Measurements from ENCODE around the gene STX16. TPM values are rescaled to one million over a fixed set of nuclear protein-coding genes. Genes with fewer than 3 reads are reported as not detected.

STX16 gene
- total and polyA plus RNA-seq, 2 of the 13 experiments (the other 11 are each of a cell fraction or from before 2014, with no cell fraction given) = 28.0 to 72.7 TPM

GRCh38 chr20:58716476-58717277 is 65.6 kb downstream of the STX16 start (continued):
- TF ChIP-seq ZNF687 (CRISPR knock-in tag; IDR thresholded peaks at IDR 0.05) = peak; percentile 45
- TF ChIP-seq SIX1 (CRISPR knock-in tag; IDR thresholded peaks at IDR 0.05; ENCODE audit: borderline replicate concordance) = no peak
- TF ChIP-seq HMGA1 (CRISPR knock-in tag; conservative IDR thresholded peaks at IDR 0.05) = no peak
- TF ChIP-seq PBX2 (CRISPR knock-in tag; IDR thresholded peaks at IDR 0.05) = no peak
- no peak for TF ChIP-seq MED1 (CRISPR knock-in tag; IDR thresholded peaks at IDR 0.05)
- TF ChIP-seq SRSF1 (optimal IDR thresholded peaks at IDR 0.05; ENCODE audit: low read depth, low read length) = peak; percentile 52
- no peak for TF ChIP-seq AHDC1 (CRISPR knock-in tag; IDR thresholded peaks at IDR 0.05; ENCODE audit: borderline replicate concordance)
- TF ChIP-seq KLF13 (CRISPR knock-in tag; IDR thresholded peaks at IDR 0.05) = no peak
- peak; percentile 58 for TF ChIP-seq HNRNPK (IDR thresholded peaks at IDR 0.05; ENCODE audit: low read depth, low read length, poor library complexity, severe bottlenecking)
- TF ChIP-seq ZNF563 (CRISPR knock-in tag; IDR thresholded peaks at IDR 0.05) = no peak
- no peak for TF ChIP-seq MAFK (conservative IDR thresholded peaks at IDR 0.05 in 1 of 2, IDR thresholded peaks at IDR 0.05 in 1 of 2; ENCODE audit: low read length in 2 of 2)
- TF ChIP-seq TFAP4 (IDR thresholded peaks at IDR 0.05; ENCODE audit: borderline replicate concordance, low read depth) = peak; percentile 61; the same call in 1 of the 2 replicates
- 0 out of 2 replicates have a peak, but pooled peaks have one; percentile 17 for TF ChIP-seq NR2C2 (CRISPR knock-in tag; IDR thresholded peaks at IDR 0.05; ENCODE audit: borderline replicate concordance)
- TF ChIP-seq MLLT10 (CRISPR knock-in tag; IDR thresholded peaks at IDR 0.05) = no peak
